ENCODE data around the gene SCO1.
"Not testable (repeated sequence)": the region's sequence is repeated elsewhere in the genome, so short reads cannot be mapped to it uniquely, and the experiment has no call there.

SCO1 gene

GRCh38 chr17:10725262-10725661, 27.9 kb upstream of the SCO1 start:
- FAIRE-seq = no peak

- FAIRE-seq = no peak
These were observed 27.3 kb upstream of the SCO1 start for GRCh38 chr17:10724546-10725195.

GRCh38 chr17:10718547-10718946, 21.2 kb upstream of the SCO1 start:
- FAIRE-seq = no peak

- FAIRE-seq = no peak
These were observed 18.9 kb upstream of the SCO1 start for GRCh38 chr17:10716218-10716617.

- FAIRE-seq = no peak
These were observed 16.0 kb upstream of the SCO1 start for GRCh38 chr17:10713318-10713717.

- no peak for FAIRE-seq
These were observed 8.4 kb upstream of the SCO1 start for GRCh38 chr17:10705727-10706126.

GRCh38 chr17:10702574-10702973, 5.2 kb upstream of the SCO1 start:
- FAIRE-seq = no peak

GRCh38 chr17:10699856-10700255, 2.5 kb upstream of the SCO1 start:
- FAIRE-seq = no peak

- no peak for FAIRE-seq
These were observed 924 bp upstream of the SCO1 start for GRCh38 chr17:10698096-10698818.

- FAIRE-seq = not testable (repeated sequence)
These were observed 1.4 kb downstream of the SCO1 start for GRCh38 chr17:10695875-10696407.

GRCh38 chr17:10687499-10687898, 9.8 kb downstream of the SCO1 start:
- FAIRE-seq = no peak

GRCh38 chr17:10683853-10684252, 13.5 kb downstream of the SCO1 start:
- no peak for FAIRE-seq

- FAIRE-seq = no peak
These were observed 15.4 kb downstream of the SCO1 start for GRCh38 chr17:10681866-10682446.

- FAIRE-seq = no peak
These were observed 22.6 kb downstream of the SCO1 start for GRCh38 chr17:10674704-10675103.

- FAIRE-seq = no peak
These were observed 24.0 kb downstream of the SCO1 start for GRCh38 chr17:10673312-10673711.

GRCh38 chr17:10668775-10669174, 28.6 kb downstream of the SCO1 start:
- FAIRE-seq = no peak

- FAIRE-seq = no peak
These were observed 30.4 kb downstream of the SCO1 start for GRCh38 chr17:10666906-10667305.

- FAIRE-seq = no peak
These were observed 32.8 kb downstream of the SCO1 start for GRCh38 chr17:10664571-10664970.

- no peak for FAIRE-seq
These were observed 34.1 kb downstream of the SCO1 start for GRCh38 chr17:10663231-10663630.

GRCh38 chr17:10661437-10661836, 35.9 kb downstream of the SCO1 start:
- FAIRE-seq = no peak

GRCh38 chr17:10657879-10658278, 39.5 kb downstream of the SCO1 start:
- no peak for FAIRE-seq

GRCh38 chr17:10657148-10657547, 40.2 kb downstream of the SCO1 start, which contains the start of gene MYH3:
MYH3 (minus strand) TSS chr17:10657309; CDS start chr17:10655064, 2,245 bp downstream.
- FAIRE-seq = no peak

- no peak for FAIRE-seq
These were observed 43.3 kb downstream of the SCO1 start for GRCh38 chr17:10653987-10654386.
